Occipital lobe (tissue), 2 donors: ENCODE measurements around the gene CCDC112. TPM values are rescaled to one million over a fixed set of nuclear protein-coding genes. Genes with fewer than 3 reads are reported as not detected.

Experiments
- DNase-seq: peaks from one replicate; lab custom pipeline; 2025; lab: John Stamatoyannopoulos, UW
- total RNA-seq: library from RNA; depleted of rRNA; stranded (reverse); fragments of >200 nt; gene quantifications from one replicate; pipeline ENCODE4 v1.2.3, GENCODE V29; 2014

The CCDC112 gene
- total RNA-seq, 1 donor from 2014 or later: 80.5 TPM

- DNase-seq: no peak
Observed at GRCh38 chr5:115319007-115319406, 22.6 kb upstream of the CCDC112 start.

- no peak for DNase-seq
Observed at GRCh38 chr5:115317736-115318135, 21.3 kb upstream of the CCDC112 start.

- DNase-seq: no peak
Observed at GRCh38 chr5:115317320-115317719, 20.9 kb upstream of the CCDC112 start.

- no peak for DNase-seq
Observed at GRCh38 chr5:115313632-115314031, 17.2 kb upstream of the CCDC112 start.

GRCh38 chr5:115313052-115313451, 16.6 kb upstream of the CCDC112 start:
- DNase-seq: no peak

GRCh38 chr5:115309751-115310370, 13.4 kb upstream of the CCDC112 start:
- no peak for DNase-seq

- no peak for DNase-seq
Observed at GRCh38 chr5:115308815-115309214, 12.4 kb upstream of the CCDC112 start.

DNA sequence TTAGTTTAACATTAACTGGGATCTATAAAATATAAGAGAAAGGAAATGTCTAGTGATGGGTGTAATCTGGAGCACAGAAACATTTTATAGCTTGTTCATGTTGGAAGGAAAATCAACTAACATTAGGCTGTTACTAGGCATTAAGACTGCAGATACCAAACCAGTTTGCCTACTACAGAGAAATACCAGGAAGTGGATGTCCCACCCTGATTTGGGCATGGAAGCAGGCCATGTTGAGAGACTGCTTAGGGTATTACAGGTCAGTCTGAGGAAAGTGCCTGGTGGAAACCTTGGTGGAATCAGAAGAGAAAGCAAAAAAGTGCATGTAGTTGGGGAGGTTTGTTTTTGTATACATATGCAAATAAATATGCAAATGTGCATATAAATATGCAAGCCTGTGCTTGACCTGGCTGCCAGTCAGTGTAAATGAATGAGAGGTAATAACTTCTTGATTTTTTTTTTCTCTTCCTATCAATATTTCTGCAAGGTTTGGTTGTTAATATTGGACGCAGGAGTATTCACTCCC, 9.6 kb upstream of the CCDC112 start:
- DNase-seq: no peak

- DNase-seq: no peak
Observed at GRCh38 chr5:115304496-115304895, 8.0 kb upstream of the CCDC112 start.

DNA sequence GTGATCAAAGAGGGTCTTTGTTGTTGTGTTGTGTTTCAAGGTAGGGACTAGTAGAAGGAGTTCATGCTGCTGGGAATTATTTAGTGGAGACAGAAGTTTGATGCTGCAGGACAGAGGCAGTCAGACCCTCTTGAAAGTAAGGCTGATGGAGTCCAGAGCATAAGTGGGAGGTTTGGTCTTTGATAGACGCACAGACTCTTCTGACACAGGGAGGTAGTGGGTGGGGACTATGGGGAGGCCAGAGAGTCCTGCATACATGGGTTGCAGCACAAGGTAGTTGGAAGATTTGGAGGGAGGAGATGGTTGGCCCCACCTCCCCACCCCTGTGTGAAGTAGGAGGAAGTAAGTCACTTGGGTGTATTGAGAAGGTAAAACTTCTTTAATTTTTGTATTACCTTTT, 2.4 kb upstream of the CCDC112 start:
- no peak for DNase-seq

DNA sequence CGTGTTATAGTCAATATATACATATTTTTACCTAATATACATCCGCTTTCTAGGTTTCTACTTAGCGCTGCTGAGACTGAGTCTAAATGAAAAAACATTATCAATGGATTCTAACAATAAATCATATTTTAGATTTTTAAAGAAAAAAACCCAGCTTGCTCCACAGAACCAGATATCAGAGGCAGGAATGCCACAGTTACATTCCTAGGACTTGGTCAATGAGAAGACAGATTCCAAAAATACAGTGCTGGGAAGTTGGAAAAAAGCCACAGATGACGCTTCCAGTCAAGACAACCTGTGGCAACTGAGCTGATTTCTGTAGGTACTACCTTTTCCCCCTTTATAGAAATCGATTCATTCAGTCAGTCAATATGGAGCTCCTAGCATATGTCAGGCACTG, 577 bp upstream of the CCDC112 start:
- no peak for DNase-seq

GRCh38 chr5:115295777-115296123, 704 bp downstream of the CCDC112 start:
- no peak for DNase-seq

DNA sequence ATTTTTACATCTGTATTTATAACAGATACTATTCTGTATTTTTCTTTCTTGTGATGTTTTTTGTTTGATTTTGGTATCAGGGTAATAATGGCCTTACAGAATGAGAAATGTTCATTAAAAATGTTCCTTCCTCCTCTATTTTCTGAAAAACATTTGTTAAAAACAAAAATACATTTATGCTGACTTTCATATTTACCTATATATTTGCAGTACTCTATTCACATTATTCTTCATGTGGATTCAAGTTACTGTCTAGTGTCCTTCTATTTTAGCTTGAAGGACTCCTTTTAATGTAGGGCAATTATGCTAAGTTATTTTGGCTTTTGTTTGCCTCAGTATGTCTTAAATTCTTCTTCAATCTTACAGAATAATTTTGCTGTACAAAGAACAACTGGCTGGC, 5.1 kb downstream of the CCDC112 start:
- no peak for DNase-seq

DNA sequence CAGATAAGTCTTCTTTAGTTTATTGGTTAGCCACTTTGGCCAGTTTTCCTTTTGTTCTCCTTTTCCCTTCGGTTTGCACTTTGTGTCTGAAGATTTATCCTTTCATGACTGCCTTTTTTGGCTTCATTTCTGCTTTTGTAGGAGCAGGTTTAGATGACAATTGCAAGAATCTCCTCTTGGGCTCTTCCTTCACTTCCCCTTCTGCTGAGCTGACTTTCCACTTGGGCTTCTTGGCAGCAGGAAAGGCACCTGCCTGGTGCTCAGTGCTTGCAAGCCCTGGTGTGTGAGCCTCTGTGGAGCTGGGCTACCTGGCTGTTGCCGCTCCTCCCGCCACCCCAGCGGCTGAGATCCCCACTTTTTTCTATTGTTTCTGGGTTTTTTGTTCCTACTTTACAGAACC, 7.3 kb downstream of the CCDC112 start:
- no peak for DNase-seq

GRCh38 chr5:115284021-115284420, 12.4 kb downstream of the CCDC112 start:
- DNase-seq: no peak

- DNase-seq: no peak
Observed at GRCh38 chr5:115282131-115282530, 14.3 kb downstream of the CCDC112 start.

- DNase-seq: no peak
Observed at GRCh38 chr5:115274584-115274983, 21.9 kb downstream of the CCDC112 start.

DNA sequence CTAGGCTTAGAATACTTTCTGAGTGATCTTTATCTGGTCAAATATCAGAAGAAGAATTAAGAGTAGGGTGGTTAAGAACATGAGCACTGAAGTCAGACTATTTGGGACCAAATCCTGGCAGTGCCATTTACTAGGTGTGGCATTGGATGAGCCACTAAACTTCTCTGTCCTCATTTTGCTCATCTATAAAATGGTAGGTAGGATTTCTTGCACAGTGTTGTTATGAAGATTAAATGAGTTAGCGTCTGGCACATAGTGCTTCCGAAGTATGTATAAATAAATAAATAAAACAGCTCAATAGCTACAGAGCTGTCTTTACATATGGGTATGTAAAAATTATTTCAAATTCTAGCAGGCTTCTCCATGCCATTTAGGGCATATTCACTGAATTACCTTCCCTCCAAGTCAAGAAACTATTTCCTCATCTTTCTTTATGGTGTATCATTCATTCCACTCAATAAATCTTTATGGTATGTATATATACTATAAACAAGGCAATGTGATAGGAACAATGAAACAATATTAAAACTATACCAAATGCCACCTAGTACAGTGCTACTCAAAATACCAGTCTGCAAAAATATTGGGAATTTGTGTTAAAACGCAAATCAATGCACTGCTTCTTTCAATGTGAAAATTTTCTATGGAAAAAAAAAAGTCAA, 24.0 kb downstream of the CCDC112 start:
- DNase-seq: no peak

DNA sequence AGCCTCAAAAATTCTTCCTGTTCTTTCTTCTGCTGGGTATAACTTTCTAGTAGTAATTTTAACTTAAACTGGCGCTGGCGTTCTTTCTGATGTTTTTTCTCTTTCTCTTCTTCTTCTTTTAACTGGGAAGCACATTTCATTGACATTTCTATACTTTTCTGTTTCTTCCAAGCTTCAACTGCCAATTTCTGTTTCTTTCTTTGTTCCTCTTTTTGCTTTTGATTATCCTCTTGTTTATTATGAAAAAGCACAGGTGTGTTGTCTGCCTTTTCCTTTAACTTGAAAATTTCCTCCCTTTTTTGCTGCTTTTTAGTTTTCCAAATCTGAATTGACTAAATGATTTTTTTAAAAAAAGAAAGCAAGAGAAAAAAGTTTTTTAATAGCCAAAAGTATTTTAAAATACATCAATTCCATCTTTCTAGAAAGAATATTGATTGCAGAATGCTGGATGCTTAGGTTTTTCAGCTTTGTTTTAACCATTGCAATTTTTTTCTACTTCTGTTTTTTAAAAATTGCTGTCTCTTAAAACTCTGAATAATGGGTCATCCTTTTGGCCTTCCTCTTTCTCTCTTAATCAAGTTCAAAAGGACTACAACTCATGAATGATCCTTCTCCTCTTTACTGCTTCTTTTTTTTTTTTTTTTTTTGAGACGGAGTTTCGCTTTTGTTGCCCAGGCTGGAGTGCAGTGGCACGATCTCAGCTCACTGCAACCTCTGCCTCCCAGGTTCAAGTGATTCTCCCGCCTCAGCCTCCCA, 25.0 kb downstream of the CCDC112 start:
- DNase-seq: no peak

DNA sequence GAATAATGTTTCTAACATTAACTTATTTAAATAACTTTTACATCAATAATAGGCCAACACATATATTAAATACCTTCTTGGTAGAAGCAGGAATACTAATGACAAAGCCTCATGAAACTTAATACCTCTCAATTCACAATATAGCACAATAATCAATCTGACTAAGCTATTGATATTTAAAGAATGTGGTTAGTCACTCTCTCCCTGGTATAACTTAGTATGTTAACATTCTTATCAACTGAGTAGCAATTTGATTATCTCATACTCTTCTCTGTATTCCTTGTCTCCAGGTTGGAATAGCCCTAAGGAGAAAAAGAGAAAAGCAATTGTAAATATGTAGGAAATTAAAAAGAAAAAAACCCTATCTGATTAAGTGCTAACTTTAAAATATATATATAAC, 28.8 kb downstream of the CCDC112 start:
- no peak for DNase-seq

DNA sequence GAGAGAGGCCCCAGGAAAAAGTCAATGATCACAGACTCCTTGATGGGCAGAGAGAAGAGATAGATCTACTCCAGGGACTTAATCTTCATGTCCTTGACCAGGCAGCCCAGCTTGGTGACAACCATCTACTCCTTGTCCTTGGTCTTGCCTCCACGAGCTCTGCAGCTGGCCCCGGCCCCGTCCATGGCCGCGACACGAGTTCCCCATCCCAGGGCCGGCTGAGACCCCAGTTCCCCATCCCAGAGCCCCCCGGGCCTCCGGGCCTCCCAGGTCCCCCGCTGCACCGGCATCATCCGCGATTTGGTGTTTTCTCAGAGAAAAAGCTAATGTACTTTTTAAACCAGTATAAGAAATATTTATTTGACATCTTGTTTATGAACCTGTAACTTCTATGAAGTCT, 31.2 kb downstream of the CCDC112 start:
- DNase-seq: no peak

DNA sequence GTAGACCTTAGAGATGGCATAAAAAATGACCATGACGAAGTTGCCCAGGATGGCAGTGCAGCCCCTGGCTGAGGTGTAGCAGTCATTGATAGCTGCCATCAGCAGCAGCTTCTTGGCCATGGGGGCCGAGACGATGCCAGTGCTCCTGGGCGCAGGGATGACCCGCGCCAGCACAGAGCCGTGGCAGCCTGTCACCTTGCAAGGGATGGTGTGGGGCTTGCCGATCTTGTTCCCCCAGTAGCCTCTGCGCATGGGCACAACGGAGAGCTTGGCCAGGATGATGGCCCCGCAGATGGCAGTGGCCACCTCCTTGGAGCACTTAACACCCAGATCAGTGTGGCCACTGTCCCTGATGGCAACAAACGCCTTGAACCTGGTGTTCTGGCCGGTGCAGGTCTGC, 31.7 kb downstream of the CCDC112 start:
- no peak for DNase-seq

GRCh38 chr5:115263078-115263380, 33.4 kb downstream of the CCDC112 start:
- no peak for DNase-seq
